Prostate gland (tissue), 2 donors: ENCODE measurements around the gene CCDC27.

Source experiments
- CTCF ChIP-seq, 4 experiments: fragments of 200-600 bp in 2 of 4; fragments of 450-650 bp in 2 of 4; sonication (generic) in 2 of 4; IDR thresholded peaks; 1 replicate in 3 of 4; 2 replicates in 1 of 4; pipeline ENCODE4 v1.5.1; 2016 to 2019; ENCODE audit warnings: antibody characterized with exemption in 4 of 4, mild to moderate bottlenecking in 2 of 4, moderate library complexity in 2 of 4
- POLR2AphosphoS5 ChIP-seq: sonication (generic); formaldehyde crosslinking; IDR thresholded peaks from one replicate; pipeline ENCODE4 v1.6.1; 2017; ENCODE audit warnings: antibody characterized with exemption

GRCh38 chr1:3775490-3776230 lies 23.4 kb downstream of the CCDC27 start:
- TF ChIP-seq CTCF (IDR thresholded peaks at IDR 0.05) (peak in 3 of 4 experiments; percentile 30 to 45 (median 33)), POLR2AphosphoS5 (no peak)
